ENCODE data around the gene TMC4.
"Not testable (repeated sequence)": the region's sequence is repeated elsewhere in the genome, so short reads cannot be mapped to it uniquely, and the experiment has no call there.

TMC4 gene, protein sequence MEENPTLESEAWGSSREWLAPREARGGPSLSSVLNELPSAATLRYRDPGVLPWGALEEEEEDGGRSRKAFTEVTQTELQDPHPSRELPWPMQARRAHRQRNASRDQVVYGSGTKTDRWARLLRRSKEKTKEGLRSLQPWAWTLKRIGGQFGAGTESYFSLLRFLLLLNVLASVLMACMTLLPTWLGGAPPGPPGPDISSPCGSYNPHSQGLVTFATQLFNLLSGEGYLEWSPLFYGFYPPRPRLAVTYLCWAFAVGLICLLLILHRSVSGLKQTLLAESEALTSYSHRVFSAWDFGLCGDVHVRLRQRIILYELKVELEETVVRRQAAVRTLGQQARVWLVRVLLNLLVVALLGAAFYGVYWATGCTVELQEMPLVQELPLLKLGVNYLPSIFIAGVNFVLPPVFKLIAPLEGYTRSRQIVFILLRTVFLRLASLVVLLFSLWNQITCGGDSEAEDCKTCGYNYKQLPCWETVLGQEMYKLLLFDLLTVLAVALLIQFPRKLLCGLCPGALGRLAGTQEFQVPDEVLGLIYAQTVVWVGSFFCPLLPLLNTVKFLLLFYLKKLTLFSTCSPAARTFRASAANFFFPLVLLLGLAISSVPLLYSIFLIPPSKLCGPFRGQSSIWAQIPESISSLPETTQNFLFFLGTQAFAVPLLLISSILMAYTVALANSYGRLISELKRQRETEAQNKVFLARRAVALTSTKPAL

DNA sequence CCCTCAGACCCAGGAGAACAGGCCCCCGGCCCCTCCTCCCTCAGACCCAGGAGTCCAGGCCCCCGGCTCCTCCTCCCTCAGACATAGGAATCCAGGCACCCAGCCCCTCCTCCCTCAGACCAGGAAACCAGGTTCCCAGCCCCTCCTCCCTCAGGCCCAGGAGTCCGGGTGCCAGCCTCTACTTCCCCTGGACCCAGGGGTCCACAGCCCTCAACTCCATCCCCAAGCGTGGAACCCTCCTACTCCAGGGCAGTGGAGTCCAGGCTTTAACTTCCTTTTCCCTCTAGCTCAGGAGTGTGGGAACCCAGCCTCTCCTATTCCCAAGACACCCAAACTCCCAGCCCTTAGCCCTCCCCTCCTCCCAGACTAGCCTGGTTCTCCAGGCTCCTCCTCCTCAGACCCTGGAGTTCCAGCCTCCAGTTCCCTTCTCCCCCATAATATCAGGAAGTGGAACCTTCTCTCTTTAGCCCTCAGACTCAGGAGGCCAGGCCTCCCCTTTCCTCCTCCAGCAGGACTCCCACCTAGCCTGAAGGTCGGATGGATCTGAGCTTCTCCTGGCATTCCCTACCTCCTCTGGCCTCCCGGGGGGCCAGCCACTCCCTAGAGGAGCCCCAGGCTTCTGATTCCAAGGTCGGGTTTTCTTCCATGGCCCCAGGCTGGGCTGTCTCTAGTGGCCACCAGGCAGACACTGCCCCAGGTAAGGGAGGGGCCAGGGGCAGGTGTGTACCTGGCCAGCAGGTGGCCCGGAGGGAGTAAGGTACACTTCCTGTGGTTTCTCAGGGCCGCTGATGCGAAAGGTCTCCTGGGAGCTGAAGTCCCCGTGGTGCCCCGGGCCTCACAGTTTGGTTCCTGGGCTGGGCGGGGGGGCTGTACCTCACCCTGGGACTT is at the start of gene TMC4:
Gene TMC4 (minus strand): TSS at position 690 of the 888 bp plus-strand sequence. CDS start 43 bp downstream, at position 647.
- DNase-seq, result no peak

DNA sequence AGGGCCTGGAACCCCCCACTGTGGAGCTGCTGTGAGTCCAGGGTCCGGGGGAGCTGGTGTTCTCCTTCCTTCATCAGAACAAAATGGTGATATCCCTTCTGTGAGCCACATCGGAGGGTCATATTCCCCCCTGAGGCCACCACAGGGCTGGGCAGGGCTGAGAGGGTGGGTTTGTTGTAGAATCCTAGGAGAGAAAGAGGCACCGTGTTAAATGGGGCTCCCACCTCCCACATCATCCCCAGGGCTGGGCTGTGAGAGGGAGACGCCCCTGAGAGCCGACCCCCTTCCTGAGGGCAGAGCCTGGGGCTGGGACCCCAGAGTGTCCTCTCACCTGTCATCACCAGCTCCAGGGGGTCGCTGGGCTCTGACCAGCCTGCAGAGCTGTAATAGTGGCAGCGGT is 49.0 kb upstream of the TMC4 start:
- DNase-seq, result not testable (repeated sequence)

DNA sequence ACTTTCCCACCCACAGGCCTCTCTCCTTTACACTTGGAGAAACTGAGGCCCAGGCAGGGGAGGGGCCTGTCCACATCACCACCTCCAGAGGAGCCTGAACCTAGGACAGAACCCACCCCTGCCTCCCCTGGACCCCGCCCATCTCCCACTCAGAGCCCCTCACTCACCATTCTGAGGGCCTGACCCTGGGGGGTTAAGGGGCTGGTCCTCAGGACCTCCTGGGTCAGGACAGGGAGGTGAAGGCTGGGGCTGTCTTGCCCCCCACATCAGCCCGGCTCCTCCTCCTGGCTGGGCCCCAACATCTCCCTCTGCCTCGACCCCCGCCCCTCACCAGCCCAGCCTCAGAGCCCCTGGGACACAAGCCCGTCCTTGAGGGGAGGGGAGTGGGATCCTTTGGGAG is 46.7 kb upstream of the TMC4 start:
- not testable (repeated sequence) for DNase-seq

DNA sequence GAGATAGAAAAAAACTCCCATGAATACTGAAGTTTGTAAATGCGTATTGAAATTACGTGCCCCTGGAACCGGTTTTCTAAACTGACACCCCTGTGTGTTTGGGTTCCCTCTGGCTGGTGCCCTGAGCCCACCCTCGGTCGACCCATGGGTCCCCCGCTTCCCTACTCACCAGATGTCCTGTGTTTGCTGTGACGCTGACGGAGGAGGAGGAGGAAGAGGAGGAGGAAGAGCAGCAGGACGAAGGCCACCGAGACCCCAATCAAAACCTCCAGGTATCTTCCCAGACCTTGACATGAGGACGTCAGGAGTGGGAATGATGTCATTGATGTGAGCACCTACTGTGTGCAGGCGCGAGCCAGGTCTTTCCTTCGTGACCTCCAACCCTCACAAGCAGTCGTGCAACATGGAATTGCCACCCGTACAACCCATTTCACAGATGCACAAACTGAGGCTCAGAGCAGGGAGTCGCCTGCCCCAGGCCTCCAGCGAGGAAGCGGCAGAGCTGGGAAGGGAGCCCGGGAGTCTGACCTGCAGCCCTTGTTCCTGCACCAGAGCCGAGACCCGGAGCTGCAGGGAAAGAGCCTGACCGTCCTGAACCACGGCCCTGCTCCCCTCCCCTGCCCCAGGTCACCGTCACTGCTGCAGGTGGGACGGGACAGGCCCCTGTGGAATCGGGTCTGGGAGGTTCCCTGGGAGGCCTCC is 46.2 kb upstream of the TMC4 start:
- DNase-seq, result no peak

DNA sequence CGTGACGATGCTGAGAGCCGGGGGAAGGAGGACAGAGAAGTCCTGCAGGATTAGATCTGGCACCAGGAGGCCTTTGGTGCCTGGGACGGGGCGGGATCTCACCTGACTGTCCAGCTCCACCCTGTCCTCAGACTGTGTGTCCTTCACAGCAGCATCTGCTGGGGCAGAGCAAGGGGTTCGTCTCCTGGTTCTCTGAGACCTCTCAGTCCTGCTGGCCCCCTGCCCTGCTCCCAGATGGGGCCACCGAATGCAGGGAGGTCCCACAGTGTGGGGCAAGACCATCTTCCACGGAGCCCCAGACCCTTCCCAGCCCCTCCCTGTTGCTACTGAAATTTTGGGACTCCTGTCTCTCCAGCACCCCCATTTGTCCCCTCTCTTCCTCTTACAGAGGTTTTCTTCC is 45.3 kb upstream of the TMC4 start:
- no peak for DNase-seq

DNA sequence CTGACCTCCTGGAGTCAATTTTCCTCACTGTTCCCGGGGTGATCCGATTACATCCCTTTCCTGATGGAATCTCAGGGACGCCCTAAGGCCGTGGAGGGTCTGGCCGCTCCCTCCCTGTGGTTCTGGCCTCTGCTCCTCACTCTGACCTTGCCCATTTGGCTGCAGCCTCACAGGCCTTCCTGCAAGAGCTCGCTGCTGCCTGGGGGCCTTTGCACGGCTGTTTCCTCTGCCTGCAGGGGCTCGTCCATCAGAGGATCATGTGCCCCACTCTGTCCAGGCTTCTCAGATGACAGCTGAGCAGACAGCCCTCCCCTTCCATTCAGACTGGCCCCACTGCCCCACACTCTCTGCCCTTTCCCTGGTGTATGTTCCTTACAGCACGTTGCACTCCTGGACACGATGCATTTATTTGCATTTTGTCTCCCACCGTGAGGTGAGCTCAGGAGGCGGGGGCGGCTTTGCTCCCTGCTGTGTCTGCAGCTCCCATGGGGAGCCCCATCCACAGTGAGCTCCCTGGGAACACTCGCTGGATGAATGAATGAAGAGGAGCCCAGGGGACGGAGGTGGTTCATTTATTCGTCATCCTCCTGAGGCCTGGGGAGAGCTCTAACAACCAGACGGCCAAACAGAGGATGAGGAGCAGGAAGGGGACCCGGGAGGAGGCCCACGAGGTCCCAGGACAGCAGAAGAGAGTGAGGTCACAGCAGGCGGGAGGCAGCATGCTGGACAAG is 44.7 kb upstream of the TMC4 start:
- not testable (repeated sequence) for DNase-seq

DNA sequence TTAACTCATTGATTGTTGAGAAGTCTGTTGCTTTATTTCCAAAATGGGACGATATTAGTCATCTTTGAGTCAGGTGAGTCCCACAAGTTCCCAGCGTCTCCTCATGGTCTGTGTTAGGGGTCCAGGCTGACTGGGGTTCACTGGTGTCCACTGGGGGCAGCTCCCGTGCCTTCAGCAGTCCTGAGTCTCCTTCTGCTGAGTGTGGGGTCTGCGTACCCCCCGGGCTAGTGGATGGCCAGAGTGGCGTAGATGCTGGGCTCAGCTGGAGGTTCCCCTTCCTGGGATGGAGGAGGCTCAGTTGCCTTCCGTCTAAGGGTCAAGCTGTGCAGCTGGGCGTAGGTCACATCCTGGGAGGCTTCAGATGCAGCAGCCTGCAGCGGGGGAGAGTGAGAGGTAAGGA is 43.9 kb upstream of the TMC4 start:
- DNase-seq, result no peak

DNA sequence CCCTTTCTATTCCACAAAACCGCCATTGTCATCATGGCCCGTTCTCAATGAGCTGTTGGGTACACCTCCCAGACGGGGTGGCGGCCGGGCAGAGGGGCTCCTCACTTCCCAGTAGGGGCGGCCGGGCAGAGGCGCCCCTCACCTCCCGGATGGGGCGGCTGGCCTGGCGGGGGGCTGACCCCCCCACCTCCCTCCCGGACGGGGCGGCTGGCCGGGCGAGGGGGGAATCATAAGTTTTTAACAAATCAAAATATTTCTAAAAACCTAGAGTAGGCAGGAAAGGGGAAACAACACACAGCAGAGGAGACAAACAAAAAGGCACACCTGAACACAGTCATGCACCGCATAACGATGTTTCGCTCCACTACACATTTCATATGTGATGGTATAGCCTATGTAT is 41.8 kb upstream of the TMC4 start:
- not testable (repeated sequence) for DNase-seq

DNA sequence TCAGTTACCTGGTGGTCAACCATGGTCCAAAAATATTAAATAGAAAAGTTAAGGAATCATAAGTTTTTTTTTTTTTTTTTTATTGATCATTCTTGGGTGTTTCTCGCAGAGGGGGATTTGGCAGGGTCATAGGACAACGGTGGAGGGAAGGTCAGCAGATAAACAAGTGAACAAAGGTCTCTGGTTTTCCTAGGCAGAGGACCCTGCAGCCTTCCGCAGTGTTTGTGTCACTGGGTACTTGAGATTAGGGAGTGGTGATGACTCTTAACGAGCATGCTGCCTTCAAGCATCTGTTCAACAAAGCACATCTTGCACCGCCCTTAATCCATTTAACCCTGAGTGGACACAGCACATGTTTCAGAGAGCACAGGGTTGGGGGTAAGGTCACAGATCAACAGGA is 41.3 kb upstream of the TMC4 start:
- not testable (repeated sequence) for DNase-seq

DNA sequence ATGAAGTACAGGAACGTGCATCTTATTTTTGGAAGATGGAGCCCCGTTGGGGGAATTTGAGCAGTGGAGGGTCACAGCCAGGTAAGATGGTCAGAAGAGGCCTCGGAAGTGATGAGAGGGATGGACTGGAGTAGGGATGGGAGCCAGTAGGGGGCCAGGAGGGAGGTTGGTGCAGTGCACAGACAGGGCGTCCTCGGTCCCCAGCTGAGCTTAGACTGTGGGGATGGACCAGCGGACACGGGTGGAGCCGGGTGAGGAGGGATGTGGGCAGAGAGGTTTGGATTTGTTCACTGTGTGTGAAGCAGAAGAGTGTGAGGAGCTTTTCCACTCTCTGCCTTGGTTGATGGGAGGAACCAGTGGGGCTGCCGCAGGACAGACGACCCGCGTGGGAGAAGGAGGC is 38.3 kb upstream of the TMC4 start:
- no peak for DNase-seq

DNA sequence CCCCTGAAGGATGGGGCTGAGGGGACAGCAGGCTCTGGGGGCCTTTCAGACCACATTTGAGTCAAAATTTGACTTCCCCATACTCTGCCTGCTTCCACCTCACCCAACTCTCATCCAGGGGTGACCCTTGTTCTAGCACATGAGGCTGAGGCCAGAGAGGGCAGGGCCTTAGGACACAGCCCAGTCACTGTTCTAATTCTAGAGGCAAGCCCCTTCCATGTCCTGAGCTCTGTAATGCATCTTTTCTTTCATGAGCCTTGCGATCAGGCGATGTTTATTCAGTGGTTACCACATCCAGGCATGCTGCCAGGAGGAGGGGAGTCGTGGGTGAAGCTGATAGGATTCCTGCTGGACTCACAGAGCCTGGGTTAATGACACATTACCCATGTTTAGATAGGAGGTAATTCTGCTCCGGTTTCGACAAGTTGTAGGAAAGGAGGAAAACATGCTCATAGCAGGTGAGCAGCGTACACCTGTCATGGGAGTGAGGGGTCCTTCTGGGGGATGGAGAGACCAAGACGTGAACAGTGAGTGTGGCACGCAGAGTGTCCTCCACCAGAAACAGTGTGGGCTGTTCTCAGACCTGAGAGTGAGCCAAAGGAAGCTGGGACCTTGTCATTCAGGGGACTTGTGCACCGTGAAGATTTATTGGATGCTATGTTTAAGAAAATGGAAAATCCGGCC is 37.0 kb upstream of the TMC4 start:
- DNase-seq, result peak; percentile 96

DNA sequence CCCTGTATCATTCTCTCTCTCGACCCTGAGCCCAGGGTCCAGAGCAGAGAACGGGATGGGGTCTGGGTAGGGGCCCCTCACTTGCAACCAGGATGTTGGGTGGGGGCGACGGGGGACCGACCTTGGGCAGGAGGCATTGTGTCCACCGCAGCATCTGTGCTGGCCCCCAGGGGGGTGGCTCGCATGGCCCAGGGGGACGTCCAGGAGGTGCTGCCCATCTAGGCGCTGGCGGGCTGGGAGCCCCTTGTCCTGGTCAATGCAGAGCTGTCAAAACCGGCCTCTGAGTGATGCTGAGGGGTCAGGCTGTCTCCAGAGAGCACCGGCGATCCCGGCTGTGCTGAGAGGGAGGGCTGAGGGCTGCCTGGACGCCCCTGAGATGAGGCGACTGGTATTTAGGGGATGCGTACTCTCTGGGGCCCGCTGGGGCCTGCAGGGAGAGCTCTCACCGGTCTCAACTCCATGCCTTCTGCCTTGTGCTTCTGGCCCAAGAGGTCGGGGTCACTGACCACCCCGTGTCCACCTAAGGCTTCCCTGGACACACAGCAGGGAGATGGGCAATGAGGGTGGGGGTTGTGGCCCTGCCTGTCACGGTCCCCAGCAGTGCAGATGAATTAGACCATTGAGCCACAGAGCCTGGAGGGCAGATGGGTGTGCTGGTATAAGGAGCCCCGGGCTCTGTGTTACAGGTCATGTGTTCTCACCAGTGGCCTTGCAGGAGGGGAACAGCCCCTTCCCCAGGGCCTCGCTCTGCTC is 36.3 kb upstream of the TMC4 start:
- no peak for DNase-seq

DNA sequence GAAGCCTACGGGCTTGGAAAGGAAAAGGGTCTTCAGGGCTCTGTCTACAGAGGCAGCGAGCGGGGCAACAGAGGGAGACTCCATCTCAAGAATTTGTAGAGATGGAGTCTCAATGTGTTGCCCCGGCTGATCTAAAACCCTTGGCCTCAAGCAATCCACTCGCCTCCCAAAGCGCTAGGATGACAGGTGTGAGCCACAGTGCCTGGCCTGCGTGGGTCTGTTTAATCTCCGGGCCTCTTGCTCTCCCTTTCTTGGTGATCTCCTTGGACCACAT is 35.8 kb upstream of the TMC4 start:
- DNase-seq, result no peak

DNA sequence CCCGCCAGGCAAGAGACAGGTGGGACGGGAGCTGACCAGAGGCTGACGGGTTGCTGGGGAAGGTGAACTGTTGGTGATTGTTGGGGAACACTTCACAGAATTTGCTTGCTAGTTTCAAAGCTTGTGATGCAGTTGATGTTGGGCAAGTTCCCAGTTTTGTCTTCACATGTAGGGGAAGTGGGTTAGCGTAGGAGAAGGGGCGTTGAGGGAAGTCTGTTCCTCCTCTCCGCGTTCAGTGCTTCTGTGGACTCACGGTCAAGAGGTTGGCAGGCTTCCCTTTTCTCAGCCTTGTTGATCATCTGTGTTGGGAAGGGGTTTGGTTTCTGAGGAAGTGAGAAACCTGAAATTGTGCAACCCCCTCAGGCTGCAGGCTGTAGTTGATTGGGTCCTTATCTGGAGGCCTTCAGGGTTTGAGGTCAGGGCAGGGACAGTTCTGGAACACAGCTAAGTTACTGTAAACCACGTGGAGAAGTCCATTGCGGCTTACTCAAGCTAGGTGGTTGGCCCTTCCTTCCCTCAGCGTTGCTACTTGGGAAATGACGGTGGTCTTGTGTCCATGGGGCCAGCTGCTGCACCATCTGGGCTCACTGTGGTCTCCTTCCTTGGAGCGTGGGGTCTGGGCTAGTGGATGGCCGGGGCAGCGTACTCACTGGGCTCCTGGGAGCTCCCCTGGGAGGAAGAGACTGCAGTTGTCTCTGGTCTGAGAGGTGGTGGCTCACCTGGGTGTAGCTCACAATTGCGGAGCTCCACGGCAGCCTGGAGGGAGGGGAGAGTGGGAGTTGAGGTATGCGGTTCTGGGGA is 35.2 kb upstream of the TMC4 start:
- DNase-seq, result peak; percentile 100

DNA sequence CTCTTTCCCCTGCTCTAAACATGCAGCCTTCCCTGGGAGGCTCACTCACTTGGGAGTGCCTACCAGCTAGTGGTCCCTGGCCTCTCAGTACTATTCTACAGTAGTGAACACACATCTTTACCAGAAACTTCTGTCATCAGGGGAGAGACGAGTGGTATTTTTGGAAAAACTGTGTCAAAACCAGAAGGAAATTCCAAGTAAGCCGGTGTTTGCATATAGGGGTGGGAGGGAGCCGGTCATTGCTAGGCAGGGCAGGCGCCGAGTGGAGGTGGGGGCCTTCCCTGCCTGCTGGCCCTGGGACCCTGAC is 34.7 kb upstream of the TMC4 start:
- no peak for DNase-seq

DNA sequence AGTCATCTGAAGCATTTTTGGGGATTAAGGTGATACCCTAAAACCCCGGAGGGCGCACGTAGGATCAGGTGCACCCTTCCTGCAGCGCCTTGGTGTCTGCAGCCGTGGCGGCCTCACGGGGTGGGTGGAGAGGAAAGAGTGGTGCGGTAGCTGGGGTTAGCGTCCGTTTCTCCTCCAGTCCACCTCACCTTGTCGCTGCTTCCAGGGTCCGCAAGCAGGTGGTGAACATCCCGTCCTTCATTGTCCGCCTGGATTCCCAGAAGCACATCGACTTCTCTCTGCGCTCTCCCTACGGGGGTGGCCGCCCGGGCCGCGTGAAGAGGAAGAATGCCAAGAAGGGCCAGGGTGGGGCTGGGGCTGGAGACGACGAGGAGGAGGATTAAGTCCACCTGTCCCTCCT is 34.2 kb upstream of the TMC4 start:
- DNase-seq, result not testable (repeated sequence)

DNA sequence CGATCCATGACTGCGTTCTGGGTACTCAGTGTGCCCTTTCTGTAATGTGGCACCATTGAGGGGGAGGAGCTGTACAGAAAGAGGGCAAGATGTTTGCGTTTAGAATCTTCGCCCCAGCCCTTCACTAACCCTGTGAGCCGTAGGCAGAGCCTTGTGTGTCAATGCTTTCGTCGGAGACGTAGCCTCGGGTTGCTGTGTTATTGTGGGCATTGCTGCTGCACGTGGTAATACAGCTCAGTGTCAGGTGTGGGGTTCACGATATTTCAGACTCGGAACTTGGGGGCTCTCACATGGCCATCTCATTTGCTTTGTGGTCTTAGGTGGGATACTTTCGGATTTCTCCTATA is 33.8 kb upstream of the TMC4 start:
- no peak for DNase-seq

DNA sequence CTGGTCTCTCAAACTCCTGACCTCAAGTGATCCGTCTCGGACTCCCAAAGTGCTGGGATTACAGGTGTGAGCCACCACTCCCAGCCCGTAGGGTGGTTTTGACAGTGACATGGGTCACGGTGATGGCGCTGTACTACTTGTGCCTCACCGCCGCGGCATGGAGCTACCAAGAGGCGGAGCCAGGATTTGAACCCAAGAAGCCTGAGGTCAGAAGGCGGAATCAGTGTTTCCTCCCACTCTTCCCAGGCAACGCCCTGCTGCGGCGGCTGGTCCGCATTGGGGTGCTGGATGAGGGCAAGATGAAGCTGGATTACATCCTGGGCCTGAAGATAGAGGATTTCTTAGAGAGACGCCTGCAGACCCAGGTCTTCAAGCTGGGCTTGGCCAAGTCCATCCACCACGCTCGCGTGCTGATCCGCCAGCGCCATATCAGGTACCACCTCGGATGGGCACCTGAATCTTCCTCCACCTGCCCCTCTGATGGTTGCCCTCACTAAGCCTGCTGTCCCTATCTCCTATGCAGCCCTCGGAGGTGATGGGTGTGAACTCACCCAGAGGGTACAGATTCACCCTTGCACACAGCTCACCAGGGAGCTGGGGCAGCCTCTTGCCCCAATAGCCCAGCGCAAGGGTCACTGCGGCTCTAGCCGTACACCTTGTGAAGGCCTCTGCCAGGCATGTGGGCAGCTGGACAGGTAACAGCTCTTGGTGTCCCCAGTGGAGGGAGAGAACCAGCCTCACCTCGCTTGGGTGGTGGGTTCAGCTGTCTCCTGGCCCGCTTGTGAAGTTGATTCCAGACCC is 33.3 kb upstream of the TMC4 start:
- DNase-seq, result peak; percentile 81

DNA sequence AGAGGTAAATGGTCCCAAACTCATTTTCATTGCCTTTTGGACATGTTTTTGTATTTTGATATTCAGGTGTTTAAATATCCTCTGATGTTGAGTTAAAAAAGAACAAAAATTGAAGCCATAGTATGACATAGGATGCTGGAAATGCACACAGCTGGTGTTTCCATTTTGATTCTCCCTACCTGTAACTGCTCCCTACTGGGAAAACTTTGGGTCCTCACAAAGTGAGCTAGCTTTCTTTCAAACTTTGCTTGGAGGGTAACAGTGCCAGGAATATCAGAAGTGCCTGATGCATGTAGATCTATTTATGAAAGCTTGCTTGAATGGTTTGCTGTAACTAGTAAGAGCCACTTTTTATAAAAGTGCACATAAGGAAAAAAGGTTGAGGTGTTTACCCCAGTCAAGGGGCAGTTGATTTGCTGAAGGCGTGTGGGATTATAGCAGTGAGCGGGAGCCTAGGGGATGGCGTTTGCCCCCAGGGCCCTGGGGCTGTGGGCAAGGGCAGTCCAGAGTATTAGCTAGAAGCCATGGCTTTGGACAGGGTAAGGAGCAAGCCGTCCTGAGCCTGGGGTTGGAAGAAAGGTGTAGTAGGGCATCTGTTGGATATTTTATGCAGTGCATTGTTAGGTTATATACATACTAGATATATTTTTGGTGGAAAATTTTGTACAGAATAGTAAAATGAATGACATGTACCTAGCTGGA is 32.0 kb upstream of the TMC4 start:
- DNase-seq, result no peak
